H1 (cell line): ENCODE results near the gene LIN28A. TPM values are rescaled to one million over a fixed set of nuclear protein-coding genes. Genes with fewer than 3 reads are reported as not detected.

Source experiments
- CTCF ChIA-PET: fragments of 300-600 bp; sonication (Branson Sonifier 250); formaldehyde crosslinking; loops from one replicate; lab custom pipeline; 2021; ENCODE audit not compliant: partially characterized antibody; lab: Charles Lee
- POLR2A ChIA-PET: fragments of 300-600 bp; sonication (Branson Sonifier 250); formaldehyde crosslinking; loops from one replicate; lab custom pipeline; 2021; ENCODE audit warnings: inconsistent platforms; ENCODE audit not compliant: partially characterized antibody; lab: Charles Lee
- DNase-seq, 2 experiments: peaks; one replicate each; pipeline versions ENCODE4 v3.0.0 to v3.0.0-alpha.2; 2010 to 2022; ENCODE audit warnings: low spot score in 2 of 2, low read depth in 1 of 2, mixed read lengths in 1 of 2
- FAIRE-seq: peaks from 2 replicates; lab custom pipeline; 2011; peaks lifted over from hg19 to GRCh38; lab: Jason Lieb, UNC
- H2AFZ ChIP-seq: 2 replicates; pipeline ENCODE4 v1.8.1; 2012; ENCODE audit warnings: low read length, inconsistent platforms
- H2AK5ac ChIP-seq: 2 replicates; pipeline ENCODE4 v1.6.1; 2013; ENCODE audit warnings: low read depth, low read length
- H2BK120ac ChIP-seq: replicated peaks from 2 replicates; pipeline ENCODE3; 2013; ENCODE audit warnings: low read depth, low read length, inconsistent platforms
- H2BK12ac ChIP-seq: 2 replicates; pipeline ENCODE4 v1.6.1; 2013; ENCODE audit warnings: low read depth, low read length
- H2BK15ac ChIP-seq: 2 replicates; pipeline ENCODE4 v1.6.1; 2013; ENCODE audit warnings: low read length
- H2BK20ac ChIP-seq: 2 replicates; pipeline ENCODE4 v1.6.1; 2013; ENCODE audit warnings: low read length
- H2BK5ac ChIP-seq: 2 replicates; pipeline ENCODE4 v1.6.1; 2013; ENCODE audit warnings: low read depth, low read length
- H3K14ac ChIP-seq: 2 replicates; pipeline ENCODE4 v1.6.1; 2013; ENCODE audit warnings: inconsistent platforms; ENCODE audit not compliant: insufficient read length
- H3K18ac ChIP-seq: 2 replicates; pipeline ENCODE4 v1.6.1; 2013; ENCODE audit warnings: low read length; ENCODE audit errors: extremely low read depth
- H3K23ac ChIP-seq: 2 replicates; pipeline ENCODE4 v1.6.1; 2013; ENCODE audit warnings: inconsistent platforms; ENCODE audit not compliant: insufficient read length
- H3K23me2 ChIP-seq: 2 replicates; pipeline ENCODE4 v1.6.1; 2013; ENCODE audit warnings: low read depth, low read length
- H3K27ac ChIP-seq: 2 replicates; pipeline ENCODE4 v1.6.1; 2011; ENCODE audit warnings: low read depth, low read length, inconsistent platforms
- H3K27me3 ChIP-seq, 4 experiments: replicated peaks in 1 of 4; 1 replicate in 1 of 4; 2 replicates in 3 of 4; pipeline versions ENCODE4 v1.6.1 to v1.8.1; 2011 to 2013; ENCODE audit warnings: low read length in 3 of 4, mild to moderate bottlenecking in 3 of 4, inconsistent platforms in 2 of 4, mixed read lengths in 2 of 4, moderate library complexity in 1 of 4; ENCODE audit not compliant: control insufficient read depth in 3 of 4, insufficient read depth in 3 of 4; ENCODE audit errors: extremely low read depth in 1 of 4
- H3K36me3 ChIP-seq, 4 experiments: 2 replicates each; pipeline versions ENCODE4 v1.6.1 to v1.8.1; 2011 to 2013; ENCODE audit warnings: mild to moderate bottlenecking in 4 of 4, low read length in 3 of 4, moderate library complexity in 2 of 4, control low read depth in 1 of 4, inconsistent platforms in 1 of 4; ENCODE audit not compliant: insufficient read depth in 4 of 4, control insufficient read depth in 2 of 4
- H3K4ac ChIP-seq: replicated peaks from 2 replicates; pipeline ENCODE3; 2013; ENCODE audit warnings: low read length, low read depth, mixed read lengths, inconsistent platforms; ENCODE audit not compliant: insufficient read length
- H3K4me1 ChIP-seq, 4 experiments: replicated peaks in 1 of 4; 1 replicate in 1 of 4; 2 replicates in 3 of 4; pipeline versions ENCODE4 v1.6.1 to v1.8.1; 2011 to 2013; ENCODE audit warnings: low read length in 3 of 4, inconsistent platforms in 2 of 4, mixed read lengths in 1 of 4; ENCODE audit not compliant: insufficient read depth in 4 of 4, control insufficient read depth in 3 of 4
- H3K4me2 ChIP-seq, 2 experiments: 2 replicates each; pipeline versions ENCODE4 v1.6.1 to v1.8.1; 2011 to 2013; ENCODE audit warnings: low read depth in 2 of 2, low read length in 2 of 2, control low read depth in 1 of 2, inconsistent platforms in 1 of 2, mild to moderate bottlenecking in 1 of 2; ENCODE audit not compliant: insufficient read depth in 1 of 2
- H3K4me3 ChIP-seq, 4 experiments: fragments of 200-600, 300-600 bp in 1 of 4; sonication (generic), shearing (Covaris generic), sonication (Bioruptor Twin) in 1 of 4; 2 replicates each; pipeline versions ENCODE4 v1.5.1 to v1.8.1; 2011 to 2016; ENCODE audit warnings: low read length in 4 of 4, low read depth in 3 of 4, control low read depth in 2 of 4, inconsistent platforms in 2 of 4, mild to moderate bottlenecking in 2 of 4, mixed read lengths in 1 of 4, moderate library complexity in 1 of 4; ENCODE audit not compliant: insufficient read depth in 2 of 4; ENCODE audit errors: extremely low read depth in 1 of 4
- H3K56ac ChIP-seq: replicated peaks from 2 replicates; pipeline ENCODE3; 2013; ENCODE audit warnings: low read depth, mild to moderate bottlenecking, mixed read lengths, low read length, inconsistent platforms; ENCODE audit not compliant: insufficient read length
- H3K79me1 ChIP-seq: 2 replicates; pipeline ENCODE4 v1.6.1; 2013; ENCODE audit warnings: low read depth, low read length, control low read depth
- H3K79me2 ChIP-seq, 2 experiments: 2 replicates each; pipeline versions ENCODE4 v1.6.1 to v1.8.1; 2012 to 2013; ENCODE audit warnings: low read length in 2 of 2, mild to moderate bottlenecking in 2 of 2, inconsistent platforms in 1 of 2; ENCODE audit not compliant: insufficient read depth in 2 of 2, control insufficient read depth in 1 of 2
- H3K9ac ChIP-seq, 4 experiments: replicated peaks in 1 of 4; 1 replicate in 1 of 4; 2 replicates in 3 of 4; pipeline versions ENCODE4 v1.6.1 to v1.8.1; 2011 to 2013; ENCODE audit warnings: low read depth in 3 of 4, low read length in 3 of 4, control low read depth in 2 of 4, mild to moderate bottlenecking in 2 of 4, moderate library complexity in 2 of 4, inconsistent platforms in 1 of 4; ENCODE audit errors: extremely low read depth in 1 of 4
- H3K9me3 ChIP-seq, 2 experiments: 2 replicates each; pipeline versions ENCODE4 v1.6.1 to v1.8.1; 2012 to 2013; ENCODE audit warnings: mild to moderate bottlenecking in 2 of 2, moderate library complexity in 2 of 2, control low read depth in 1 of 2, inconsistent platforms in 1 of 2, low read depth in 1 of 2, low read length in 1 of 2, mixed read lengths in 1 of 2; ENCODE audit not compliant: insufficient read depth in 2 of 2
- H4K20me1 ChIP-seq, 2 experiments: replicated peaks in 1 of 2; 2 replicates each; pipeline versions ENCODE3 to v1.8.1; 2011 to 2013; ENCODE audit warnings: inconsistent platforms in 2 of 2, low read length in 2 of 2, mild to moderate bottlenecking in 1 of 2; ENCODE audit not compliant: insufficient read depth in 2 of 2, control insufficient read depth in 1 of 2
- H4K5ac ChIP-seq: 2 replicates; pipeline ENCODE4 v1.6.1; 2013; ENCODE audit warnings: low read length, low read depth, mixed read lengths, inconsistent platforms; ENCODE audit not compliant: insufficient read length
- H4K8ac ChIP-seq: 2 replicates; pipeline ENCODE4 v1.8.0; 2013; ENCODE audit warnings: mild to moderate bottlenecking, moderate library complexity, low read length, inconsistent platforms; ENCODE audit not compliant: insufficient read depth; ENCODE audit errors: extremely low read depth
- H4K91ac ChIP-seq: replicated peaks from 2 replicates; pipeline ENCODE3; 2013; ENCODE audit warnings: low read length, mixed read lengths, inconsistent platforms; ENCODE audit not compliant: insufficient read length
- BACH1 ChIP-seq: IDR thresholded peaks from 2 replicates; pipeline ENCODE4 v1.6.1; 2012; ENCODE audit warnings: low read length, improper control_type of control experiment
- CHD2 ChIP-seq: IDR thresholded peaks from 2 replicates; pipeline ENCODE4 v1.6.1; 2012; ENCODE audit warnings: low read length, improper control_type of control experiment
- HDAC2 ChIP-seq, 2 experiments: fragments of 300-600 bp in 1 of 2; sonication (generic) in 1 of 2; IDR thresholded peaks; 2 replicates each; pipeline ENCODE4 v1.6.1; 2011 to 2012; ENCODE audit warnings: low read depth in 2 of 2, low read length in 2 of 2, mild to moderate bottlenecking in 2 of 2, moderate library complexity in 2 of 2, borderline replicate concordance in 1 of 2, inconsistent platforms in 1 of 2
- RAD21 ChIP-seq, 2 experiments: IDR thresholded peaks in 1 of 2; conservative IDR thresholded peaks in 1 of 2; 2 replicates each; pipeline ENCODE4 v1.6.1; 2011; ENCODE audit warnings: low read depth in 2 of 2, low read length in 2 of 2, improper control_type of control experiment in 1 of 2, inconsistent platforms in 1 of 2, mild to moderate bottlenecking in 1 of 2, moderate library complexity in 1 of 2
- SP1 ChIP-seq: IDR thresholded peaks from 2 replicates; pipeline ENCODE4 v1.6.1; 2011; ENCODE audit warnings: low read depth, low read length
- SP2 ChIP-seq: IDR thresholded peaks from 2 replicates; pipeline ENCODE4 v1.6.1; 2012; ENCODE audit warnings: mild to moderate bottlenecking, low read length, inconsistent platforms
- TBP ChIP-seq: IDR thresholded peaks from 2 replicates; pipeline ENCODE4 v1.6.1; 2011; ENCODE audit warnings: low read depth, low read length, improper control_type of control experiment
- YY1 ChIP-seq: IDR thresholded peaks from 2 replicates; pipeline ENCODE4 v1.6.1; 2011; ENCODE audit warnings: low read depth, mild to moderate bottlenecking, low read length
- WGBS, 2 experiments: shearing (Covaris generic) in 1 of 2; methylation state at CpG; one replicate each; pipeline versions ENCODE4 v1.1.6 to v1.1.7; 2013 to 2015; ENCODE audit warnings: low lambda C conversion rate in 2 of 2, mixed read lengths in 2 of 2, inconsistent platforms in 1 of 2, low coverage in 1 of 2, missing lambda C conversion rate in 1 of 2; ENCODE audit not compliant: insufficient replicate concordance in 2 of 2, insufficient coverage in 1 of 2, insufficient read length in 1 of 2; ENCODE audit errors: extremely low coverage in 1 of 2, missing lambda C conversion rate in 1 of 2; 5-methylcytosine and 5-hydroxymethylcytosine counted together
- polyA plus RNA-seq, 7 experiments: library from polyadenylated mRNA; depleted of rRNA in 3 of 7; stranded (reverse) in 5 of 7; unstranded in 2 of 7; fragments of >200 nt in 5 of 7; fragments of 200-250 nt in 2 of 7; gene quantifications; 1 replicate in 5 of 7; 2 replicates in 1 of 7; 4 replicates in 1 of 7; pipeline versions ENCODE4 v1.2.1 to v1.2.3, GENCODE V29; 2011 to 2013; ENCODE audit warnings: missing spikeins in 2 of 7, mixed read lengths in 2 of 7
- total RNA-seq: library from RNA; stranded (reverse); fragmentation: NEBNext Ultra II Directional; extraction: Animal tissue kit (Norgen Biotek cat#: 25700); gene quantifications from 2 replicates; pipeline ENCODE4 v1.2.1, GENCODE V29; 2021

LIN28A gene
- total and polyA plus RNA-seq, 2 of the 8 experiments (the other 6 are each of a cell fraction or from before 2014, with no cell fraction given): 403 to 1,486 TPM

DNA sequence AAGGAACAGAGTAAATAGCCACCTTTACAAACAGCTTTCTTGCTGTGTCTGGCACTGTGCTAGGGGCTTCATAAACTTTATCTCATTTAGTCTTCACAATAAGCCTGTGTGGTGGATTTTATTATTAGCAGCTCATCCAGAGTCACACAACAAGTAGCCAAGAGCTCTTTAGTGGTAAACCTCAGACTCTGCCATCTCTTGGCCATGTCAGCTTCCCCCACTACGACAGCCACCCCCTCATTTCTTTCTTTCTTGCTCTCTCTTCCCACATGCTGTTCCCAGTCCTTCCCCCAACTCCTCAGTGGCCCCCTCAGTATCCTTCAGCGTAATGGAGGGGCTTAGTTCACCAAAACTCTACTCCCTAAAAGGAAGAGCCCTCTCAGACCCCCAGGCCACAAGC lies 36.8 kb upstream of the LIN28A start:
- Histone ChIP-seq H4K20me1 (no peaks in the 10 kb centered on the region), H2BK120ac (no peak overlapping the region), H4K5ac (no peak overlapping the region), H4K91ac (no peak overlapping the region), H3K4ac (no peak overlapping the region), H2AFZ (peak overlapping the region; percentile 68; the same call in 1 of the 2 replicates), H3K4me3 (no peak overlapping the region), H3K4me2 (peak overlapping the region in 1 of 2 experiments; percentile 15; a peak in 1 of 4 replicates), H2BK15ac (no peak overlapping the region), H2BK5ac (no peak overlapping the region), H2AK5ac (no peak overlapping the region), H3K23ac (no peak overlapping the region), H2BK20ac (no peak overlapping the region), H3K36me3 (no peaks in the 10 kb centered on the region), H3K14ac (no peak overlapping the region), H4K8ac (no peak overlapping the region), H3K27ac (no peak overlapping the region), H3K18ac (peak overlapping the region; percentile 32; the same call in 1 of the 2 replicates), H3K4me1 (peaks cover 0 to 2% (median 0%) of the 10 kb centered on the region in 4 experiments; a peak in 3 of 7 replicates), H3K27me3 (no peaks in the 10 kb centered on the region), H3K56ac (no peak overlapping the region), H3K9ac (no peak overlapping the region), H3K79me1 (no peaks in the 10 kb centered on the region), H2BK12ac (no peak overlapping the region), H3K23me2 (no peaks in the 10 kb centered on the region), H3K9me3 (no peaks in the 10 kb centered on the region), H3K79me2 (no peaks in the 10 kb centered on the region)
- 81% methylated on average over 2 of the region's 2 CpGs; no CpG with 5 or more reads in 1 of the 2 experiments for WGBS, 2 experiments
- ChIA-PET POLR2A (interaction anchor here (0.7 to 3.3 kb wide), 10 partner anchors 9 to 98 kb away, joined by 3 to 15 read pairs (median 4); partner anchors contain the start of genes HMGN2, LIN28A and SH3BGRL3), CTCF (interaction anchor here (0.7 to 7.9 kb wide), 12 partner anchors 10 to 100 kb away, joined by 3 to 79 read pairs (median 4); no protein-coding TSS in a partner anchor)
- DNase-seq: no peak
- no peak for FAIRE-seq
- TF ChIP-seq TBP: no peak
- TF ChIP-seq RAD21 (IDR thresholded peaks at IDR 0.05 in 1 of 2, conservative IDR thresholded peaks at IDR 0.05 in 1 of 2; ENCODE audit: low read depth in 2 of 2, low read length in 2 of 2): no peak
- no peak for TF ChIP-seq CHD2
- no peak for TF ChIP-seq SP2
- no peak for TF ChIP-seq BACH1
- TF ChIP-seq HDAC2 (IDR thresholded peaks at IDR 0.05; ENCODE audit: borderline replicate concordance in 1 of 2, low read depth in 2 of 2, low read length in 2 of 2): no peak
- no peak for TF ChIP-seq SP1
- no peak for TF ChIP-seq YY1
